Head of caudate nucleus (tissue), 42 donors: ENCODE results near the gene MMAB.

Experiments
- DNase-seq, 42 donors: peaks; one replicate each; pipeline versions ENCODE4 v3.0.0 to v3.0.0-alpha.2; 2020 to 2021; ENCODE audit warnings: mixed read lengths in 7 of 42
- intact Hi-C: fragments of 100-400 bp; cut with DNase I; formaldehyde crosslinking; loops from one replicate; pipeline ENCODE4 v1.15.0; 2022

Gene MMAB

DNA sequence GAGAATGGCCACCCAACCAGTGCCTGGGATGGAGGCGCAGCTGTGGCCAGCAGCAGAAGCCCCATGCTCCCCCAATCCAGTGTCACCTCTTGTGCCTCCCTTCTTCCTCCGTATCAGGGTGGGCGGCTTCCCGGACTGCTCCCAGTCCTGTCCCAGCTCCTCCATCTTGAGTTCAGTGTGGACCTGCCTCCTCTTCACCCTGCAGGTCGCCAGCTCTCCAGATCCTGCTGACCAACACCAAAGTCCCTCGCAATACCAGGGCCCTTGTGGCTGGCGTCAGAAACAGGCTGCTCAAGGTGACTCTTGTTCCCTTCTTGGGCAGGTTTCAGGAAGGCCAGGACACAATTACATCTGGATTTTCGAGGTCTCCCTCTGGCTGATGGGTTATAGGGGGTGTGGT, 17.3 kb upstream of the MMAB start:
- intact Hi-C loops = loop anchor here (10.0 kb wide), 1 partner anchor 124 kb away; the partner anchor contains the start of gene FAM222A
- DNase-seq = no peak

DNA sequence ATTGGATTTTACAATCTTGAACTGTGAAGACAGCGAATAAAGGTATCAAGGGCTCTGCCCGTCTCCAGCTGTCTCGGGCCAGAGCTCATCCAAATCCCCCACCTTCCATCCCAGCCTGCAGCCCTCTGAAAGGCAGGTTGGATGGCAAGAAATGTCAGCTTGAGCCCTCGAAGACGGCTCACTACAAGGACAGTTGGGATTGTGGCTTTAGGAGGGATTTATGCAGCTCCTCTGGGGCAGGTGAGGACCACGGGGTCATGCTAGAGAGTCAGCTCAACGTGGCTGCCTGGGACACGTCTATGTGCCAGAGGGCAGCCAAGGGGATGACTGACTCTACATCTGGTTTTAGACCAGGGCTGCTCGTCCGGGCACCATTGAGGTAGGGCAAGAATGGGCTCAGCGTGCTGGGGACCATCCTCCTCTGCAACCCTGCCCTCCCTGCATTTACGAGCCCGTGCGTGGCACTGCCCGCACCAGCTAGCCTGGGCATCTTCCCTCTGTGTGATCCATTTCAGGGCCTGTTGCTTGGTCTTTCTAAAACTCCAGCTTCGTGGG, 16.5 kb upstream of the MMAB start:
- intact Hi-C loops = loop anchor here (10.0 kb wide), 1 partner anchor 125 kb away; the partner anchor contains the start of gene FAM222A
- no peak for DNase-seq

DNA sequence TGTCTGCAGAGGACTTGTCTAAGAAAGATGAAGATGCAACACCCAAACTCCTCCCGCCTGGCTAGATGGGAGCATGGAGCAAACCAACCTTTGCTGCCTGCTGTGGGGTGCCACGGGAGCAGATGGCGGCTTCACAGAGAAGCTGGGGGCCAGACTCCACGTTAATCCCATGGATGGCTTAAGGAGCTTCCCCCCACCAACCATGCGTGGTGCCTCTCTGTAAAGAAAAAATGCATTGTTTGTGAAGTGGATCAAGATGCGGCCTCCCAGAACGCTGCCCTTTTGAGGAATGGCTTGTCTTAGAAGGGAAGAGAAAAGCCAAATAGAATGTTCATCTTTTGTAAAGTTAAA, 15.9 kb upstream of the MMAB start:
- intact Hi-C loops = no loop called here

DNA sequence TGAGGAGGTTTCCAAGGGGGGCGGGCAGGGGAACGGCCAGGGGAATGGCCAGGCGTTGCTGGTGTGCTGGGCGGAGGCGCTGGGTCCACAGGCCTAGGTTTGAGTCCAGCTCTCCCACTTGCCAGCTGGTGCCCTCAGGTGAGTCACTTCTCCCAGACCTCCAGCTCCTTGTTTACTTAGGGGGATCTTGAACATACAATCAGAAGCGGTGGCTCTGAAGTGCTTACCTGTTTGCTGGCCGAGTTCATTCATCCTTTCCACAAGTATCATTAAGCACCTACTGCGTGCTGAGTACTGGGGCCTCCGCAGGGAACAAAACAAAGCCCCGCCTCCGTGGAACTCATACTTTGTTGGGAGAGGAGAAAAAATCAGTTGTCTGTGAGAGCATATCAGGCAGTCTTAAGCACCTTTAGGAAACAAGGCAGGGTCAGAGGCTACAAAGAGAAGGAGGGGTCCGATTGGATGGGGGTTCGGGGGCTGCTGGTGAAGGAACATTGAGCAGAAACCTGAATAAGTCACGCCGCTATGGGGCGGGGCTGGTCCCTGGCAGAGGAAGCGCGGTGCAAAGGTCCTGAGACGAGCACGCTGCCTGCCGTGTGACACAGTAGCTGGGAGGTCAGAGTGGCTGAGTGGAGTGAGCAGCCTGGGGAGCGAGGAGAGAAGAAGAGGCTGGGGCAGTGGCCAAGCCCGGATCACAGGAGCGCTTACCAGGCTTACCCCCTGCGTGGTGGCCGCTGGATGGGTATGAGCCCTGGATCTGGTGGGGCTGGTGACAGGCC, 15.3 kb upstream of the MMAB start:
- DNase-seq = no peak

More for the DNA sequence above, 15.9 kb upstream of the MMAB start:
- DNase-seq = no peak

DNA sequence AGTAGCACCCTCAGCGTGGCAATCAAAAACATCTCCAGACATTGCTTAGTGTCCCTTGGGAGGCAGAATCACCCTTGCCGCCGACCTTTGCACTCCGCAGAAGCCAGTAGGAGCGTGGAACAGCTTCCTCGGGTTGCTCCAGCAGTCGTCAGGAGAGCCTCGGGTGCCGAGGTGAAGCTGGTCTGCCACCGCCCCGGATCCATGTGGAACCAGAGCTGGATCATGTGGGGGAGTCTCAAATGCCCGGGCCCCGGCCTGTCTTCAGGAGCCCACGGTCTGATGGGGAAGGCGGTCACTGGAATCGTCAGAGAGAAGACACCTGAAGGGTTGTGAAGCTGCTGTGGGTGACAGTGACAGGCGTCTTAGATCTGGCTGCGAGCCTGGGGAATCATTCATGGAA, 14.6 kb upstream of the MMAB start:
- DNase-seq = no peak
- intact Hi-C loops = no loop called here

More for the DNA sequence above, 15.3 kb upstream of the MMAB start:
- intact Hi-C loops = no loop called here

DNA sequence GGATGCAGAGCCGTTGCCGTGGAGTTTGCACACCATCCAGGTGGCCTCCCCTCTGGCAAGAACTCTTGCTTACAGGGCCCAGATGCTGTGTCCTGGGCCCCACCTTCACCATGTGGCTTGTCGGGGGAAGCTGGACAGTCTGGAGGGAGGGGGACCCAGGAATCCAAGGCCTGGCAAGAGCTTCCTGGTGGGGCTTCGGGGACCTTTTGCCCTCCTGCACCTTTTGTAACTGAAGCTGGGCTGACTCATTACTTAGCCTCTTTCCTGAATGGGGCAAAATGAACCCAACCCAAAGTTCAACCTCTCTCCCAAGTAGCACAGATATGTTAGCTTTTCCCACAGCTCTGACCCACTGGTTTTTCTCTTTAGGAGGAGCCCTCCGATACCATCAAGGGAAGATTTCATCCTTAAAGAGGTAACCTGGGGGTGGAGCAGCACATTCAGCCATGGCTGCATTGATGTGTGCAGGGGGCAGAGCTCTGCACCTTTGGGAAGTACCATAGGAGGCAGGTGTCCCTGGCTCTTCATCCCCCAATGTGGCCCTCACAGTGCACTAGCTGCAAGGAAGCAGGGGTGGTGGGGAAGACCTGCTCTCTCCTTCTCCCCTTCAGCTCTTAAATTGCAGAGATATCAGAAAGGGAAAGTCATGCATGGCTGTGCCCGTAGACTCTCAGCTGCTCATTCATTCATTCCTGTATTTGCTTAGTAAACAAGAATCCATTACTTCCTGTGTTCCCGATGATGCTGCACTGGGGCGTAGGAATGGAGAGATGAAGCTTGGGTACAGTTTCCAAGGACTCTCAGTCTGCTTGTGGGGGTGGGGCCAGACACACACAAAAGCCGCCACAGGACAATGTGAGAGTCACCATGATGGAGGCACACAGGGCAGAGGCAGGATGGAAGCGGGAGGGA, 13.3 kb upstream of the MMAB start:
- intact Hi-C loops = no loop called here

DNA sequence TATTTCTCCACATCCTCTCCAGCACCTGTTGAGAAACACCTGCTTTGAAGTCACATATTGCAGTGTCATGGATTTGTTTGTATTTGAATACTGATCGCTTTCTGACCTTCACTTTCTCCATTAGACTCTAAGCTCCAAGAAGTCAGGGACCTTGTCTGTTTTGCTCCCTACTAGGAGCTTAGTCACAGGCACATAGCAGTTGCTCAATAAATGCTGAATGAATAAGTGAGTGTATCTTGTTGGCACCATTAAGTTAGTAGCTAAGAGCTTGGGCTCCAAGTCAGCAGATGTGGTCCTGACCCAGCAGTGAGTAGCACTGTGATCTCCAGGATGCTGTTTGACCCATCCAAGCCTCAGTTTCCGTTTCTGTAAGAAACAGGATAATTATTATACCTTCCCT, 10.4 kb upstream of the MMAB start:
- no peak for DNase-seq
- intact Hi-C loops = no loop called here

More for the DNA sequence above, 13.3 kb upstream of the MMAB start:
- no peak for DNase-seq

DNA sequence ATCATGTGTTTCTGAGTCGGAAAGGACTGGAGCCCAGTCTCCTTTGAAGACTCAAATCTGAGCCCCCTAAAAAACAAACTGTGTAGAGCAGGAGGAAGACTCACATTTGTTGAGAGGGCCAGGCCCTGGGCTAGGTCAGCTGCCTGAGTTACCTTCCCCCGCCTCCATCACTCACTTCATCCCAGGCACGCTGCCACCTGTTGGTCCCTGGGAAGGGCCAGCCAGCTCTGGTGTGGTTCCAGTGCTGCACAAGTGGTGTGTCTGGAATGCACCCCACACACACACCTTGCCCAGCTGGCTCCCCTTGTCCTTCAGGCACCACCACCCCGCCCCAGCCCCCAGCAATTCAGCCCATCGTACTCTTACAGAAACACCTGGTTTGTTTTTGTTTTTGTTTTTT, 9.3 kb upstream of the MMAB start:
- intact Hi-C loops = no loop called here
- no peak for DNase-seq

DNA sequence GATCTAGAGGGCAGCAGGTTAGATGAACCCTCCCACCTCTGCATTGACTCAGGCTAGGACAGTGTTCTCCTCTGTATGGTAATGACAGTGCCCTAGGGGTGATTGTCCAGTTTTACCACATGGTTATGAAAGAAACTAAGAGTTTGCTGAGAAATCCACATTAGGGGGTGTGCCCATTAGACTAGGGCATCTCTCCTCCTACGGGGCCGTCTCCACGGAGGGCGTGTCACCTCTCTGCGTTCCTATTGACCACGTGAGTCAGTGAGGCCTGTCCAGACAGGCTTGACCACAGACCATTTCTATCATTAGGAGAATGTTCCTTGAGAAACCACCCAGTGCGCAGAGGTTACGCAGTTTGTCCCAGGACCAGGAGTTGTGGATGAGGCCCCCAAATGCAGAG, 8.6 kb upstream of the MMAB start:
- DNase-seq = no peak
- intact Hi-C loops = no loop called here

DNA sequence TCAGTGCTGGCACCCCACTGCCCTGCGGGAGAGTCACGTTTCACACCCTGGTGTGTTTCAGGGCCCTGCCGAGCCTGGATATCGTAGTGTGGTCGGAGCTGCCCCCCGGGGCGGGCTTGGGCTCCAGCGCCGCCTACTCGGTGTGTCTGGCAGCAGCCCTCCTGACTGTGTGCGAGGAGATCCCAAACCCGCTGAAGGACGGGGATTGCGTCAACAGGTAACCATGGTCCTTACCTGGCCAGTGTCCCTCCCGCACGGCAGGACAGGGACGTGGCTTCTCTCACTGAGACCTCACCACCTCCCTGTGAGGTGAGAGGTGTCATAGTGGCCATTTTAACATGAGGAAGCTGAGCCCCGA, 8.0 kb upstream of the MMAB start:
- DNase-seq = no peak

DNA sequence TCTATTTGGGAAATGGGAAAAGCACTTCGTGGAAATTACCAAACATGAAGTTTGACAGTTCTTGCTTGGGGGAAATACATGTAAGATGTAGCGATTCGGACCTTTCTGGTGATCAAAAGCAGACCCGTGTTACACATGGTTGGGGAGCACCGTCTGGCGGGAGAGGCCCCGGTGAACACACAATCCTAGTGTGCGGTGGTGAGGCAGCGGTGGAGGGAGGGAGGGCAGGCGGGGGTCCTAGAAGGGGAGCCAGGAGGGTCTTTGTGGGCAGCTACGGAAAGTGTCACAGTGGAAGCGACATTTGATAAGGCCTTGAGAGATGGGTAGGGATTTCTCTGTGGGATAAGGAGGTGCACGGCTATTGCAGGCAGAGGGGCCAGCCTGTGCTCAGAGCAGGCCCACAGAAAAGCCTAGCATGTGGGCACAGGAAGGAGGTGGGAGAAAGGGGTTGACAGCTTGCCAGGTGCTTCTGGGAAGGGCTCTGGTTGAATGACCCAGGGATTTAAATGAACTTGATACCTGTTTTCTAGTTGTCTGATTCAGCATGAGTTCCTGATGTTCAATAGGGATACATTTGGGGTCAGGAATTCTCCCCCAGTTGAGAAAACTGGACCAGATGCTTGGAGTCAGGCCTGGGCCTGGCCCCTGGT, 7.5 kb upstream of the MMAB start:
- DNase-seq = no peak
- intact Hi-C loops = no loop called here

More for the DNA sequence above, 8.0 kb upstream of the MMAB start:
- intact Hi-C loops = no loop called here

DNA sequence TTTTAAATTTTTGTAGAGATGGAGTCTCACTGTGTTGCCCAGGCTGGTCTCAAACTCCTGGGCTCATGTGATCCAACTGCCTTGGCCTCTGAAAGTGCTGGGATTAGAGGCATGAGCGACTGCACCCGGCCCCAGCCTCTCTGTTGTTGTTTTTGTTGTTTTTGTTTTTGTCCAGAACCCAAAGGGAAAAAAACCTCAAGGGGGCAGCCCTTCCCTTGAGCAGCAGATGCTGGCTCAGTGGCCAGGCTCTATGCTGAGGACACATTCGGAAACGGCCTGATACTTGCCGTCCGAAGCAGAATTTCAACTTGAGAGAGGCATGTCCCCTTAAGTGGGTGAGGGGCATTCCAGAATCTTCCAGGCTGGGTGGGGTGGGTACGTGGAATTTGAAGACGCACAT, 7.0 kb upstream of the MMAB start:
- intact Hi-C loops = no loop called here
- peak in 10 of 42 donors; percentile 23 to 69 (median 38) for DNase-seq

DNA sequence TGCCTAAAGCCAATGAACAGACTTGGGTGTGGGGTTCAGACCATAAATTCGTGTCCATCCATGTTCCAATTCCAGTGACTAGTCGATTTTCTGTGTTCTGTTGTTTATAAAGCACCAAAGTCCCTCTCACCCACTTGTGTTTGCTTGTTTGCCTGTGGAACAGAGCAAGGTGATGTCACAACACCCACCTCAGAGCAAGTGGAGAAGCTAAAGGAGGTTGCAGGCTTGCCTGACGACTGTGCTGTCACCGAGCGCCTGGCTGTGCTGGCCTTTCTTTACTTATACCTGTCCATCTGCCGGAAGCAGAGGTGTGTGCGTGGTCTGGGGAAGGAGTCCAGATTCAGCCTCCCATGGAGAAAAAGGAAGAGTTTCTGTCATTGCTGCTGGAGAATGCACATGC, 6.3 kb upstream of the MMAB start:
- no peak for DNase-seq
- intact Hi-C loops = no loop called here

DNA sequence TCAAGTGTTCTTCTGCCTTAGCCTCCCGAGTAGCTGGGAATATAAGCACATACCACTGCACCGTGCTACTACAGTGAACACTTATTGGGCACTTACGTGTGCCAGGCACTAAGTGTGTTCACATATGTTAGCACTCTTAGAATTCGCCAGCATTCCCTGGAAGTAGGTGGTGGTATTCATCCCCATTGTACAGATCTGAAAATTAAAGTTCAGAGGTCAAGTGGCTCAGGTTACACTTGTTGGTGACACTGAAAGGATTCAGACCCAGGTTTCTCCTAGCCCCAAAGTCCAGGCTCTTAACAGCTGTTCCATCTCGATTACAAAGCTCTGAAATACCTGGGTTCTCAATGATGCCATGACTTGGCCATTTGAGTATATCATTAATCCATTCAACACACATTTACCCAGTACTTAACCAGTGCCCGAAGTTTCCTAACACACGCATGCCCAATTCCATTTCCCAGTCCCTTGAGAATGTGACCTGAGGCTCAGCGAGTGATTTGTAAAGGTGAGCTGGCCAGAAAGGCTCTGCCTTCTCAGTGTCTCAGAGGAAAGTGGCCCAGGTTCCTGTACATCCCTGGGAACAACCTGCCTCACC, 5.1 kb upstream of the MMAB start:
- intact Hi-C loops = no loop called here
- DNase-seq = no peak

DNA sequence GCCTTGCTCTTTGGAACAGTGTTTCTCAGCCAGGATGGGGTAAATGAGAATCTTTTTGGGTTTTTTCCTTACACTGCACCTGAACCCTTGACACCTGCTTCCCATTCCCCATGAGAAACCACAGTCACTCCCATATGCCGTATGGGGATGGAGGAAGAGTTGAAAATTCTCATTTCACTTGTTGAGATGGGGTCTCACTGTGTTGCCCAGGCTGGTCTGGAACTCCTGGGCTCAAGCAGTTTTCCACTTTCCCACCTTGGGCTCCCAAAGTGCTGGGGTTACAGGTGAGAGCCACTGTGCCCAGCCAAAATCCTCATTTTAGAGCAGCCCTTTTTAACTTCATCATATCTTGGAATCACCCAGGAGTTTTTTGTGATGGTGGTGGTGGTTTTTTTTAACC, 4.0 kb upstream of the MMAB start:
- intact Hi-C loops = no loop called here

DNA sequence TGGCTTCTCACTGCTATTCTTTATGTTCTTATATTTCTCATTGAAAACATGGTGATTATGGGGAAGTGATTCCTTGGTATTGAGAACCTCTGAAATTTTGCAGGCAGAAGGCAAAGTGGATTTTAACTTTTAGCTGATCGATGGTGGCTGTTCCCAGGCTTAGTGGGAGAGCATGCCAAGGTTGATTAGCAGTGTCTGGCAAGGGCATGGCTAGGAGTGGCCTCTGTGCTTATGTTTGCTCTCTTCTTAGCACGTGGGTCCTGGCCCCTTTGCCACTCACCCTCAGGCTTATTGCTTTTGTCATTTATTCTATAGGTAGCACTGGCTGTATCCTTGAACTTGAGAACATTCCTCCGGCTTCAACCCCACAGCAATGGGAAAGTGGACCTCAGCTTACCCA, 2.4 kb upstream of the MMAB start:
- no peak for DNase-seq
- intact Hi-C loops = no loop called here

More for the DNA sequence above, 4.0 kb upstream of the MMAB start:
- DNase-seq = no peak

DNA sequence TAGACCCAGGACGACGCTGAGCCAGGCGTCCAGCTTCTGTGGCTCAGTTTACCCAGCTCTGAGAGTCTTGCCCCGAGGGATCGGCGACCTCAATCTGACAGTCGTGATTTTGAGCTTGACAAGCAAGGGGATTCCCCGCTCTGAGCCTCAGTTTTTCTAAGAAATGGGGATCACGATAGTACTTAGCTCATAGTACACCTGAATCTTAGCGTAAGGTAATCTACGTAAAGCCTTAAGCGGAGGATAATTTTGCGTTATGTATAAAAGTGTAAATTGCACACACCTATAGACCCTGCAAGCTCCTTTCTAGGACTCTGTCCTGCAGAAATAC, 575 bp upstream of the MMAB start:
- DNase-seq = no peak
- intact Hi-C loops = no loop called here

DNA sequence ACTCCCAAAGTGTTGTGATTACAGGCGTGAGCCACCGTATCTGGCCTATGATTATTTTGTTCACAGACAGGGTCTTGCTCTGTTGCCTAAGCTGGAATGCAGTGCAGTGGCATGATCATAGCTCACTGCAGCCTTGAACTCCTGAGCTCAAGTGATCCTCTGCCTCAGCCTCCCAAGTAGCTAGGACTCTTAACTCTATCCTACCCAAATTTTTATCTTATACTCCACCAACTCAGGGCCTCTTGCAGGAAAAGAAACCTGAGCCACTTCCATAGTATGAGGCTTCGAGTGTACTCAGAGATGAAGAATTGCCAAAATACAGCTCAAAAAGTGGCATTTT, 828 bp downstream of the MMAB start:
- intact Hi-C loops = no loop called here
- no peak for DNase-seq

DNA sequence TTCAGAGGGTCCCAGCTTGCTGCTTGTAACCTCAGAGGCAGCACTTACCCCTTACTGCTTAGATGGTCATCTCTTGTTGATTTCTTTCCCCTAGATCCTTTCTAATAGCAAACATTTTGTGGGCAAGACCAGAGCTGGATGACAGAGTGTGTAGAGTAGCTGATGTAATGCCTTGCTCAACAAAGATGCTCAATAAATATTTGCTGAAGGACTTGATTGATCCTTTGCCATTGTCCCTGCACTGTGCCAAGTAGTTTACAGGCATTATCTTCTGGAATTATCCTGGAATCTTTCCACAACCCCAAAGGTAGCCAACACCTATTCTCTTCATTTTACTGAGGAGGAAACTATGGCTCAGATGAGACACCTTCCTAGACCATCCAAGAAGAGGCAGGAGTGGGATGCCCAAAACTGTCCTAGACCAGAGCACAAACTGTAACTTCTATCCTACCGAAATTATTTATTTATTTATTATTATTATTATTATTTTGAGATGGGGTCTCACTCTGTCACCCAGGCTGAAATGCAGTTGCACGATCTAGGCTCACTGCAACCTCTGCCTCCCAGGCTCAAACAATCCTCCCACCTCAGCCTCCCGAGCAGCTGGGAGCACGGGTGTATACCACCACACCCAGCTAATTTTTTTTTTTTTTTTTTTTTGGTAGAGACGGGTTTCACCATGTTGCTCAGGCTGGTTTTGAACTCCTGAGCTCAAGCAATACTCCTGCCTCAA, 1.4 kb downstream of the MMAB start:
- no peak for DNase-seq
- intact Hi-C loops = no loop called here
